Neural progenitor cell (in vitro differentiated cells): ENCODE results near the gene SEC24A.

Experiments
- EZH2 ChIP-seq: fragments of 200-600 bp; sonication (generic); IDR thresholded peaks from 2 replicates; pipeline ENCODE4 v1.6.1; 2017; ENCODE audit warnings: antibody characterized with exemption, mild to moderate bottlenecking, moderate library complexity
- TF ChIP-seq, protein P1 (sequence below): fragments of 200-600 bp; sonication (generic); IDR thresholded peaks from 2 replicates; pipeline ENCODE4 v1.5.1; 2017; ENCODE audit warnings: antibody characterized with exemption, mild to moderate bottlenecking

DNA sequence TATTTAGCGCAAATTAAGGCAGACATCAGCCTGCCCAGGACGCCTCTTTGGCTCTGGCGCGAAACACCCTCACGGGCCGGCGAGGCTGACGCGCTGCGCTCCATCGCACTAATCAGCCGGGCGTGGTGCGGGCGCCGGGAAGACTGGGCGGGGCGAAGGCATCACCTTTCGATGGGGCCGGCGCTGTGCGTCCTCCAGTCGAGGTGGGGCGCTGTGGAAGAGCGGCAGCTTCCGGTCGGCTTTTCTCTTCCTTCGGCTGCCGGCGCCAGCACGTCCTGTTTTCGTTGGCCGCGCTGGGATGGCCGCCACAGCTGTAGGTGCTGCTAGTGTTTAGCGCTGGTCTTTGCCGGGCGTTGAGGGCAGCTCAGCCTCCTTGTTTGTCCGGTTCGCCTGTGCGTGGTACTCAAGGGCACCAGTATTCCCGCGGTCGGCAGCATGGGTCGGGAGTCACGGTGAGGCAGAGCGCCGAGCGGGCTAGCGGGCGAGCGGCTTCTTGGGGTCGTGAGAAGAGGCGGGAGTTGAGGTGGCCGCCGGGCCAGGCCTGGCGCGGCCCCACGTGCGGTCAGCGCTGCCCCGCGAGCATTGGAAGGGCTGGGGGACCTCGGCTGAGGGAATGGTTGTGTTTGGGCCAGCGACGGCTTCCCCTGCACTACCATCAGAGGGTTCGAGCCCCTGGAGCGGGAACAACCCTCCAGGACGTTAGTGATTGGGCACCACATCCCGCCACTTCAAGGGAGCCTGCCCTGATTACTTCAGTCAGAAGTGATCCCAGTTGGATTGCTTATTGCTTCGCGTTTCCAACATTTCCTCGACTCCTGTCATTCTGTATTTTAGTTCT, 110.1 kb downstream of the SEC24A start, which contains the start of gene DDX46:
- peak; percentile 44 for TF ChIP-seq EZH2
- TF ChIP-seq, protein P1, sequence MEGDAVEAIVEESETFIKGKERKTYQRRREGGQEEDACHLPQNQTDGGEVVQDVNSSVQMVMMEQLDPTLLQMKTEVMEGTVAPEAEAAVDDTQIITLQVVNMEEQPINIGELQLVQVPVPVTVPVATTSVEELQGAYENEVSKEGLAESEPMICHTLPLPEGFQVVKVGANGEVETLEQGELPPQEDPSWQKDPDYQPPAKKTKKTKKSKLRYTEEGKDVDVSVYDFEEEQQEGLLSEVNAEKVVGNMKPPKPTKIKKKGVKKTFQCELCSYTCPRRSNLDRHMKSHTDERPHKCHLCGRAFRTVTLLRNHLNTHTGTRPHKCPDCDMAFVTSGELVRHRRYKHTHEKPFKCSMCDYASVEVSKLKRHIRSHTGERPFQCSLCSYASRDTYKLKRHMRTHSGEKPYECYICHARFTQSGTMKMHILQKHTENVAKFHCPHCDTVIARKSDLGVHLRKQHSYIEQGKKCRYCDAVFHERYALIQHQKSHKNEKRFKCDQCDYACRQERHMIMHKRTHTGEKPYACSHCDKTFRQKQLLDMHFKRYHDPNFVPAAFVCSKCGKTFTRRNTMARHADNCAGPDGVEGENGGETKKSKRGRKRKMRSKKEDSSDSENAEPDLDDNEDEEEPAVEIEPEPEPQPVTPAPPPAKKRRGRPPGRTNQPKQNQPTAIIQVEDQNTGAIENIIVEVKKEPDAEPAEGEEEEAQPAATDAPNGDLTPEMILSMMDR: peak; percentile 80
